Activated CD8-positive, alpha-beta memory T cell treated with anti-CD3 and anti-CD28 coated beads, Interleukin-2, amount 50 U/mL, for 48 hours (primary cell): ENCODE data around the gene CDH4.

Experiments
- DNase-seq: peaks from one replicate; pipeline ENCODE4 v3.0.0-alpha.2; 2020

CDH4 gene

DNA sequence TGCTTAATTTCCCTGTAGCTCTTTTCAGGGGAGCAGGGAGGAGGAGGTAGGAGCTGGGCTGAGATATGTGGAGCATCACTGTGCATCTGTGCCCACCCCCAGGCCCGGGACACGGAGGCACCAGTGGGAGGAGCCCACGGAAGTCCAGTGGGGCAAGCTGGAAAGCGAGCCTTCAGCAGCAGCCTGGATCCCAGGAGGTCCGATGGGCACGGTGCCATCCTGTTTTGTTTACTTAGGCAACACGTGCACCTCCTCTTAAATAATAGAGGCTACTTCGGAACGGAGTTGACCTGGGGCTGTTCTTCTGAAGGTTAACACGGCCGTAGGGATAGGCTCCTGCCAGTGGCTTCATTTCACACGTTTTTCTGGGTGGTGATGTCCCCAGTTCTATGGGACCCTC lies 51.6 kb downstream of the CDH4 start:
- DNase-seq, result no peak

DNA sequence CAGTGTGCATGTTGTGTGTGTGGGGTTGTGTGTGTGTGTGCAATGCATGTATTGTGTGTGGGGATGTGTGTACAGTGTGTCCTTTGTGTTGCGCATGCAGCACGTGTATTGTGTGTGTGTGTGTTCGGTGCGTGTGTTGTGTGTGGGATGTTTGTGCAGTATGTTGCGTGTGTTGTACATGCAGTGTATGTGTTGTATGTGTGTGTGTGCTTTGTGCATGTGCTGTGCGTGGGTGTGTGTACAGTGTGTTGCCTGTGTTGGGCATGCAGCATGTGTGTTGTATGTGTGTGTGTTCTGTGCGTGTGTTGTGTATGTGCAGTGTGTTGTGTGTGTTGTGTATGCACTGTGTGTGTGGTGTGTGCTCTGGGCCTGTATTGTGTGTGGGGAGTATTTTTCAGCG lies 52.7 kb downstream of the CDH4 start:
- DNase-seq, result no peak

GRCh38 chr20:61306937-61307475 lies 54.9 kb downstream of the CDH4 start:
- no peak for DNase-seq

GRCh38 chr20:61307686-61308476 lies 55.8 kb downstream of the CDH4 start:
- DNase-seq, result no peak

DNA sequence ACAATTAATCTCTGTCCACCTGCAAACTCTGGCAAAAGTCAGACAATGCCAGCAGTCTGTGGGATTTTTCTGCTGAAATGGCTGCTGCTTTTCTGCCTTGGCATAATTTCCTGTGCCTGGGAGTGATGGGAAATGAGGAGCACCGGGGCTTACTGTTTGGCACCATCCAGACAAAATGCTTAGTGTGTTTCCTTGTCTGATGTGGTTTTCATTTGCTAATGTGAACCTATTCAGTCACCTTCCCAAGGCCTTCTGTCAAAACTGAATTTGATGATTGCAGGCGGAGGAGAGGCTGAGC lies 56.4 kb downstream of the CDH4 start:
- no peak for DNase-seq

GRCh38 chr20:61310954-61311353 lies 58.9 kb downstream of the CDH4 start:
- no peak for DNase-seq

DNA sequence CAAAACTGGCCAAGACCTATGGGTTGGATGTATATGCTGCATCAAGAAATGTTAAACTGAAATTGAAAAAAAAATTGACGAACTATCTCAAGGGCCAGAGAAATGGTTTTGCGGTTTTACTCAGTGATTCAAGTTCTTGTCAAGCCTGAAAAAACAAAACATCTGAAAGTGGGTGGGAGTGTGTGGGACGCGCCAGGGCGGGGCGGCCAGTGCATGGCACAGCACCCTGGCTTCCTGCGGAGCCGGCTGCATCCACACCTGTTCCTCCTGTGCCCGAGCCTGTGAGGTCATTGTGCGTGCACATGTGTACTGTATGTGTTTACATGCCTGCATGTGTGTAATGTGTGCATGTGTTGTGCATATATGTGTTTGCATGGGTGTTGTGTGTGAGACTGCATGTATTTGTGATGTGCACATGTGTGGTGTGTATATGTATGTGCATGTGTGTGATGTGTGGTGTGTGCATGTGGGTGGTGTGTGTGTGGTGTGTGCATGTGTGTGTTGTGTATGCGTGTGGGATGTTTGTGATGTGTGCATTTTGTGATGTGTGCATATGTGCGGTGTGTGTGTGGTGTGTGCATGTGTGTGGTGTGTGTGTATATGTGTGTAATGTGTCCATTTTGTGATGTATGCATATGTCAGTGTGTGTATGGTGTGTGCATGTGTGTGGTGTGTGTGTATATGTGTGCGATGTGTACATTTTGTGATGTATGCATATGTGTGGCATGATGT lies 59.8 kb downstream of the CDH4 start:
- DNase-seq, result no peak

- no peak for DNase-seq
Measured at GRCh38 chr20:61312925-61313324, 60.9 kb downstream of the CDH4 start.

- DNase-seq, result no peak
Measured at GRCh38 chr20:61313396-61313795, 61.3 kb downstream of the CDH4 start.

DNA sequence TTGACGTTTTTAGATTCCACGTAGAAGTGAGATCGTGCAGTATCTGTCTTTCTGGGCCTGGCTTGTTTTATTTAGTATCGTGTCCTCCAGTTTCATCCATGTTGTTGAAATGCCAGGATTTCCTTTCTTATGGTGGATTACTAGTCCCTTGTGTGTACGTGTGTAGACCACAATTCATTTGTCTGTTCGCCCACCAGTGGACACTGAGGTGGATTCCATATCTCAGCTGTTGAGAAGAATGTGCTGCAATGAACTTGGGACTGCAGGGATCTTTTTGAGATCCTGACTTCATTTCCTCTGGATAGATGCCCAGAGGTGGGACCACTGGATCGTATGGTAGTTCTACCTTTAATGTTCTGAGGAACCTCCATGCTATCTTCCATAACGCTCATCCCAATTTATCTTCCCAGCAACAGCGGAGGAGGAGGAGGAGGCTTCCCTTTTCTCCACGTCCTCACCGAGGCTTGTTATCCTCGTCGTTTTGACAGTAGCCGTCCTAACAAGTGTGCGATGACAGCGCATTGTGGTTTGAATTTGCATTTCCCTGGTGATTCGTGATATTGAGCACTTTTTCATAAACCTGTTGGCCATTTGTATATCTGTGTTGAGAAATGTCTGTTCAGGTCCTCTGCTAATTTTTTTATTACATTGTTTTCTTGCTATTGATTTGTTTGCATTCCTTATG lies 62.4 kb downstream of the CDH4 start:
- no peak for DNase-seq

- DNase-seq, result no peak
Measured at GRCh38 chr20:61315319-61315718, 63.3 kb downstream of the CDH4 start.

GRCh38 chr20:61316346-61316745 lies 64.3 kb downstream of the CDH4 start:
- no peak for DNase-seq

DNA sequence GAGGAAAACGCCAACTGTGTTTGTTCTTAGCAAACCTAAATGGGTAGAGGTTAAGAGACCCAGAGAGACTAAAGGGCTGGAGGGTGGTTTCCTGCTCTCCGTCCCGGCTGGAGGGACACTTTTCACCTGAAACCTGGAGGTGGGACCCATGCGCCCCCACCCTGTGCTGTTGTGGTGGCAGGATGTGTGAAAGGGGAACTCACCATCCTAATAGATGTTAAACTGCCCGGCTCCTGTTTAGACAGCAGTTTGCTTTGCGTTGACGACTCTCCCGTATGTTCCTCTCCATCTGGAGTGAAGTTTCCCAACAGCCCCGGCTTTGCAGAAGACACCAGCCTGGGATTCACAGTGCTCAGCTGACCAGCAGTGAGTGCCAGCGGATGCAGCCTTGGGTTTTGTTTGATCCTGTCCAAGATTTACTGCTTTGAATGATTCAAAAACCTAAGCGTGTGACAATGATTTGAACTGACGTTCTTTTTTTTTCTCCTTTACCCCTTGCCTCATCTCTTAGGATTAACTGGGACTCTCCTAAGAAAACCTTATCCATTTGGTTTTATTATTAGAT lies 66.0 kb downstream of the CDH4 start:
- DNase-seq, result no peak

DNA sequence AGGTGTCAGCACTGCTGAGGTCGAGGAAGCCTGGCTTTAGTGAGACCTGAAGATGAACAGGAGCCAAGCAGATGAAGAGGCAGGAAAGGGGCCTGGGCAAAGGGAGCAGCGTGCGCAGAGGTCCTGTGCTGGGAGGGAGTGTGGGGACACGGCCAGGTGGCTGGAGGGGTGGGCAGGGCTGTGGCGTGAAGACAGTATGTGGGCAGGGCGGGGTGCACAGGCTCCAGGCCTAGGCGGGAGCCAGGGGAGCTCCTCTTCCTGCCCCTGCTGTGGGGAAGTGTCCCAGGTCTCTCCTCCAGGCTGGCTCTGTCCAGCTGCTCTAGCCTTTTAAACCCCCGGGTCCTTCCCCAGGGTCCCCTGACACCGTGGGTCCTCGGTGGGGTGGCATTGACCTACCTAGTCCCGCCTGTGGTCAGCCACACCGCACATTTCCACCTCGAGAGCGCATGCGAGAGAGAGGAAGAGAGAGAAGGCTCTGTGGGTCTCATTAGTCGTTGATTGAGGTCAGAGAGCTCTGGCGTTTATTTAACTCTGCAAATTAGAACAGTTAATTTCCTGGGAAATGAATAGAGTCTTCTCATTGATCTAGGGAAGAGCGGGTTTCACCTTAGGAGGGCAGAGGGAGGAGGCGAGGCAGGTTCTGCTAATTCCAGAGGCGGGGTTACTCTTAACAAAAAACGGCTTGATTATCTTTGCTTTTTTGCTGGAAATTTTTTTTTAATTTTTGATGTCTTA lies 68.8 kb downstream of the CDH4 start:
- no peak for DNase-seq

DNA sequence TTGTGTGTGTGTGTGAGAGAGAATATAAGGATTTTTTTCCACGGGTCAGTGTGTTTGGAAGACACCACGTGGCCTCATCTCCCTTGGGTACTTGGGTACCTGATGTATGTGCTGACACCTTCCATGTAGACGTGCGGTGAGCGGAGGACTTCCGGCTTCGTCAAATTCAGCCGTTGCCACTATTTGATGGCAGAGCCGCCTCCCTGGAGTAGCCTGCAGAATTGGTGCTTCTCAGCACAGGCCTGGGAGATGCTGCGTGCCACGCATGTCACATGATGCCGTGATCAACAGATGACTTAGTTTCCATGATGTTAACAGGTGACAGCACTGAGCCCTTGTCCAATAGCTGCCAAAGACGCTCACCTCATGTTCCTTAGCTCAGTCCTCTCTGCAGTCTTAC lies 69.4 kb downstream of the CDH4 start:
- DNase-seq, result no peak

DNA sequence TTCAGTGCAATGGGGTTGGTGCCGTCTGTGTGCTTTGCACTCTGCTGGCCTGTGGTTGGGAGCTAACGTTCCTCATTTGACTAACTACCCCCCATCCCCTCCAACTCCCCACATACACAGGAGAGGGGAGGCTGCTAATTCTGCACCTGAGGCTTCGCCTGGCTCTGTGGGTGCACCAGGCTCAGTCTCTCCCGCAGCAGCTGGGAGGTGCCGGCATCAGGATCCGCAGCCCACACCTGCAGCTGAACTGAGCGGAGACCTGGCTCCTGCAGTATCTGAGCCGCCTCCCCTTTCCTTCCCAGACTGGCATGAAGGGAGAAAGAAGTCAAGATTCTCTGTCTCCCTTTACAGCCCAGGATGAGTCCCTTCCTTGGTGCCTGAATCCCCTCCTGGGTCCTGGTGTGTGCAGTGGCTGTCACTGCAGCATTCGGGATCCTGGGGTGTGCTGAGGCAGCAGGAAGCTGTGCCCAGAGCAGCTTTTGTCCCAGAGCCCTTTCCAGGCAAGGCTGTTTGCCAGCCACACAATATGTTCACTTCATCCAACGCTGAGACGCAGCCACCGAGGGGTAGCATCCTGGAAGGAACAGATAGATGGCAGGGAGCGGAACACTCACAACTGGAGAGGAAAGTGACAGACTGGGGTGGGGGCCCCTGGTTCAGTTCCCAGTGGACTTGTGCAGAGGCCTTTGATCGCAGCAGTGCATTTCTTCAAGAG lies 70.2 kb downstream of the CDH4 start:
- no peak for DNase-seq

DNA sequence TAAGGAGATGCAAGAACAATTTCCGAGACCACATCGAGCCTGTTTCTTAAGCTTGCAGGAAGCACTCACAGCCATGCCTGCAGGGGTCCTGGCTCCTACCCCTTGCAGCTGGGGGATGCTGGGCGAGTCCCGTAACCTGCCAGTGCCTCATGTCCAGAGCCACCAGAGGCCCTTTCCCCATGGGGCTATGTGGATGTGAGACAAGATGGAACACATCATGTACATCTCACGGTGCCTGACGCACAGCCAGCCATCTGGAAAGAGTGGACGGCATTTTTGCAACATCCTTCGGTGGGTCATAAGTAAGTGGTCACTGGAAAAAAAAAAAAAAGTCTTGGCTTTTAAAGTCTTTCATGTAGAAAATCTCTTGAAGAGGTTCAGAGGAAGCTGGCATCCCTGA lies 72.8 kb downstream of the CDH4 start:
- DNase-seq, result no peak

DNA sequence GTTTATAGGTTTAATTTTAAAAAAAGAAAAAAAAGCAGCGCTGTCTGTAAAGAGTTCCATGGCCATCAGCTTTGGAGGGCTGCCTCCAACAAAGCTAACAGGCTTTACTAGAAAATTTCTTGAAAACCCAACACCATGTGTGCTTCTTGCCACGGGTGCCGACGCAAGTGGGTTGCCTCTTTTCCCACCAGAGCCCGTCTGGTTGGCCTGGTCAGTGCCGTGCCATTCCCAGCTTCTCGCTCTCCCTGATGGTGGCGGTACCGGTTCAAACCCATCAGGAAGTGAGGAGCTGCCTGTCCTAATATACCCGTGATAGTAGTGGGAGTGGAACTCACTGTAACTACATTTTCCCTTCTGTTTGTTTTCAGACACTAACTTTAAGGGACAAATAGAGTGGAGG lies 73.7 kb downstream of the CDH4 start:
- DNase-seq, result no peak

DNA sequence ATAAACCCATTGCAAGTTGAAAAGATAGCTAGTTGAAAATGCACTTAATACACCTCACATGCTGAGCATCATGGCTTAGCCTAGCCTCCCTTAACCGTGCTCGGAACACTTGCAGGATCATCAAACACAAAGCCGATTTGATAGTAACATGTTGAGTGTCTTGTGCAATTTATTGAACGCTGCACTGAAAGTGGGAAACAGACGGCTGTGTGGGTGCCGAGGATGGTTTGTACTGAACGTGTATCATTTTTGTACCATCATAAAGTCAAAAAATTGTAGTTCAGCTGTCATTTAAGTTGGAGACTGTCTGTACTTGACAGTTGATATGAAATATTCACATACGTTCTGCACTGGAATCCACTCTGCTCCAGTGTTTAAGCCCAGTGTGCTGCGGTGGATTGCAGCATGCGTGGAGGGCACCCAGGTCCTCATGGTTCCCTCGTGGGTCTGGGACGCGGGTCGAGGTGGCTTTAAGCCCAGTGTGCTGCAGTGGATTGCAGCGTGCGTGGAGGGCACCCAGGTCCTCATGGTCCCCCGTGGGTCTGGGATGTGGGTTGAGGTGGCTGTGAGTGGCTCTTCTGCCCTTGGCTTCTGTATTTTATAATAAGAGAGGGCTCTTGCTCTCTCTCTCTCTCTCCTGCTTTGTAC lies 77.0 kb downstream of the CDH4 start:
- DNase-seq, result no peak

- DNase-seq, result no peak
Measured at GRCh38 chr20:61330441-61330840, 78.4 kb downstream of the CDH4 start.

DNA sequence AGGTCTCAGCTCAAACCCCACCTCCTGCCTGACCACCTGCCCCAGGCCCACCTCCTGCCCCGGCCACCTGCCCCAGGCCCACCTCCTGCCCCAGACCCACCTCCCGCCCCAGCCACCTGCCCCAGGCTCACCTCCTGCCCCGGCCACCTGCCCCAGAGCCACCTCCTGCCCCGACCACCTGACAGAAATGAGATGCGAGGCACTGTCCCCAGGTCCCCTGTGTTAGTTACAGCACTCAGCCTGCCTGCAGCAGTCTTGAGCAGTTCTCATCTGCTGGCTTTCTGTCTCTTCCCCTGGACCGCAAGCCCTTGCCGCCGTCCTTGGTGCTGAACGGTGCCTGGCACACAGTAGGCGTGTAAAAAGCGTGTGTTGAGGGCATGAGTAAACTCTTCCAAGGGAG lies 79.5 kb downstream of the CDH4 start:
- no peak for DNase-seq
